BE2C (cell line): ENCODE results near the gene MEX3A.
"Not testable (repeated sequence)": the region's sequence is repeated elsewhere in the genome, so short reads cannot be mapped to it uniquely, and the experiment has no call there.

ENCODE experiments used
- DNase-seq: peaks from one replicate; pipeline ENCODE4 v3.0.0-alpha.2; 2020
- H3K27me3 ChIP-seq: fragments of 250-450 bp; sonication (Bioruptor Pico); 2 replicates; pipeline ENCODE4 v1.5.1; 2020; ENCODE audit warnings: mild to moderate bottlenecking
- H3K36me3 ChIP-seq: fragments of 250-450 bp; sonication (Bioruptor Pico); 2 replicates; pipeline ENCODE4 v1.5.1; 2020; ENCODE audit warnings: mild to moderate bottlenecking
- H3K4me1 ChIP-seq: fragments of 250-450 bp; sonication (Bioruptor Pico); 2 replicates; pipeline ENCODE4 v1.5.1; 2020
- H3K4me3 ChIP-seq: 2 replicates; pipeline ENCODE4 v1.5.1; 2011; ENCODE audit warnings: low read depth, low read length
- H3K9me3 ChIP-seq: fragments of 250-450 bp; sonication (Bioruptor Pico); 2 replicates; pipeline ENCODE4 v1.5.1; 2020
- TF ChIP-seq, protein P1 (sequence below): IDR thresholded peaks from 2 replicates; pipeline ENCODE4 v1.5.1; 2012; ENCODE audit warnings: mild to moderate bottlenecking, low read depth, low read length

The MEX3A gene

DNA sequence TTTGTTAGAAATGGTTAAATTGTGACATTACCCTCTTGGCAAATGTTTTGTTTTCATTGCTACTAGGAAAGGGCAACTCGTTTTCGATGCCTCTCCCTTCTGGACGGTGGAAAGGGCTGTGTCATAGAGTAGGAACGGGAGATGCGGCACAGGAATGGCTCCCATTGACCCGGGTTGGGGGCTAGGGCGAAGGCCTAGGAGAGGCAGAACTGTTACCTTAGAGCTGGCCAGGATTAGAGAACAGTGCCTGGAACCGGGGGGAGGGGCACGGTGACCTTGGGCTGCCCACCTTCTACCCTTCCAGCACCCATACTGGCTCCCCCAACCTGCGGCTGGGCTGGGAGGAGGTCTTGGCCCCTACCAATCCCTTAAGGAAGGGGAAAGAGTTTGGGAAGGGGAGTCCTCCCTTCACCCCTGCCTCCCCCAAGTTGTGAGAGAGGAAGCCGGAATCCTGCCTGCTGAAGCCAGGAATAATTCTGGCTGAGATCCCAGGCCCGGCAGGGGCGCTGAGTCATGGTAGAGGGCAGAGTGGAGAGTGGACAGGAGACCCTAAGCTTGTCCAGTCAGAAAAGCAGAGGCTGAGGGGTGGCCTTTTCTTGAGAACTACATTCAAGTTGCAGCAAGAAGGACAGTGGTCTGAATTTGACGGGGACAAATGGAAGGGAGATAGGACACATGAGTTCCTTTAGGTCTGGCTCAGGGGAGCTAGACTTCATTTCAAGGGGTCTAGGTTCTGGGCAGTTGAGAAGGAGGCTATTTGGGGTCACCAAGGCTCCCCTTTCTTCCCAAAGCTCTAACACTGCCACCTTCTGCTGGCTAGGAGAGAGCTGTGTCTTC, 40.5 kb upstream of the MEX3A start:
- TF ChIP-seq, protein P1, sequence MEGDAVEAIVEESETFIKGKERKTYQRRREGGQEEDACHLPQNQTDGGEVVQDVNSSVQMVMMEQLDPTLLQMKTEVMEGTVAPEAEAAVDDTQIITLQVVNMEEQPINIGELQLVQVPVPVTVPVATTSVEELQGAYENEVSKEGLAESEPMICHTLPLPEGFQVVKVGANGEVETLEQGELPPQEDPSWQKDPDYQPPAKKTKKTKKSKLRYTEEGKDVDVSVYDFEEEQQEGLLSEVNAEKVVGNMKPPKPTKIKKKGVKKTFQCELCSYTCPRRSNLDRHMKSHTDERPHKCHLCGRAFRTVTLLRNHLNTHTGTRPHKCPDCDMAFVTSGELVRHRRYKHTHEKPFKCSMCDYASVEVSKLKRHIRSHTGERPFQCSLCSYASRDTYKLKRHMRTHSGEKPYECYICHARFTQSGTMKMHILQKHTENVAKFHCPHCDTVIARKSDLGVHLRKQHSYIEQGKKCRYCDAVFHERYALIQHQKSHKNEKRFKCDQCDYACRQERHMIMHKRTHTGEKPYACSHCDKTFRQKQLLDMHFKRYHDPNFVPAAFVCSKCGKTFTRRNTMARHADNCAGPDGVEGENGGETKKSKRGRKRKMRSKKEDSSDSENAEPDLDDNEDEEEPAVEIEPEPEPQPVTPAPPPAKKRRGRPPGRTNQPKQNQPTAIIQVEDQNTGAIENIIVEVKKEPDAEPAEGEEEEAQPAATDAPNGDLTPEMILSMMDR, result no peak
- H3K36me3 ChIP-seq, result peaks cover 15% of the 10 kb centered on the region
- H3K4me3 ChIP-seq, result peak overlapping the region; percentile 8
- peaks cover 57% of the 10 kb centered on the region for H3K4me1 ChIP-seq
- no peaks in the 10 kb centered on the region for H3K27me3 ChIP-seq
- DNase-seq, result peak; percentile 66
- no peaks in the 10 kb centered on the region for H3K9me3 ChIP-seq

DNA sequence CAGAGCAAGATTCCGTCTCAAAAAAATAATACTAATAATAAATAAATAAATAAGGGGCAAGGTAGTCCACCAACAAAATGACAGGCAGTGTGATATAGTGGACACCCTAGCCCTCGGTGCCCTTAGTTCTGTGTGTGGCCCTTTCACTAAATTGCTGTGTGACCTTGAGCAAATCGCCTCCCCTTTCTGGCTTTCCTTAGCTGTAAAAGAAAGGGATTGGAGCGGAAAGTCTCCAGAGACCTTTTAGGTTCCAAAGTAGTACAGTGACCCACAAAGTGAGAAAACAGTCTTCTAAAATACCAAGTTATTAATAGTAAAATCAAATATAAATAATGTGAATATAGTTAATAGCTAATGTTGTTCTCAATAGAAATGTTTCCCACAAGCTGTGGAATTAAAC, 39.8 kb upstream of the MEX3A start:
- Histone ChIP-seq H3K4me3 (peak overlapping the region; percentile 8; the same call in 1 of the 2 replicates), H3K27me3 (no peaks in the 10 kb centered on the region), H3K4me1 (peaks cover 56% of the 10 kb centered on the region), H3K9me3 (no peaks in the 10 kb centered on the region), H3K36me3 (peaks cover 14% of the 10 kb centered on the region; the same call in 1 of the 2 replicates)
- TF ChIP-seq, protein P1, result no peak
- DNase-seq, result no peak

DNA sequence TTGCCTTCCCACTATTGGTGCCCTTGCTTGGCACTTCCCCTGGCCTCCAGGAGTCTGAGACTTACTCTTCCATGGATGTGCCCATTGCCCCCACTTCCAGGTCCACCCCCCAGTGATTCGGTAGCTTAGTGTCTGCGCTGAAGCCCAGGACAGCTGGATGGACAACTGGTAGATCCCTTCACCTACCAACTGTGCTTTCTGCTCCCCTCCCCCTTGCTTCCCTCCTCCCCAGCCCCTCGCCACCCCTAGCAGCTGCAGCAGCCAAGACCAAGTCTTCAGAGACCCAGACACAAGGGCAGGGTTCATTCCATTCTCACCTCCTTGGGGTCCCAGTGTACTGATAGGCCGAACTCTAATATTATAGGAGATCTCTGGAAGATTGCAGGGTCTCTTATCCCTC, 39.2 kb upstream of the MEX3A start:
- Histone ChIP-seq H3K36me3 (peaks cover 14% of the 10 kb centered on the region; the same call in 1 of the 2 replicates), H3K4me1 (peaks cover 50% of the 10 kb centered on the region), H3K9me3 (no peaks in the 10 kb centered on the region), H3K4me3 (no peak overlapping the region), H3K27me3 (no peaks in the 10 kb centered on the region)
- DNase-seq, result no peak
- TF ChIP-seq, protein P1, result no peak

DNA sequence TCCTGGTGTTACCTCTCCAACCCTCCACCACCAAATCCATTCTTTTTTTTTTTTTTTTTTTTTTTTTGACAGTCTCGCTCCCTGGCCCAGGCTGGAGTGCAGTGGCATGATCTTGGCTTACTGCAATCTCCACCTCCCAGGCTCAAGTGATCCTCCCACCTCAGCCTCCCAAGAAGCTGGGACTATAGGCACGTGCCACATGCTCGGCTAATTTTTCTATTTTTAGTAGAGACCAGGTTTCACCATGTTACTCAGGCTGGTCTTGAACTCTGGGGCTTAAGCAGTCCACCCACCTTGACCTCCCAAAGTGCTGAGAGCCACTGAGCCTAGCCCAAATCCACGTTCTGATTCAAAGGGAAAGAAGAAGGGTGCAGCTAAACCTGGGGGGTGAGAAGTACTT, 38.7 kb upstream of the MEX3A start:
- H3K27me3 ChIP-seq, DNase-seq, H3K9me3 ChIP-seq, H3K4me3 ChIP-seq: not testable (repeated sequence)
- H3K4me1 ChIP-seq, result peaks cover 50% of the 10 kb centered on the region
- peaks cover 14% of the 10 kb centered on the region; the same call in 1 of the 2 replicates for H3K36me3 ChIP-seq

DNA sequence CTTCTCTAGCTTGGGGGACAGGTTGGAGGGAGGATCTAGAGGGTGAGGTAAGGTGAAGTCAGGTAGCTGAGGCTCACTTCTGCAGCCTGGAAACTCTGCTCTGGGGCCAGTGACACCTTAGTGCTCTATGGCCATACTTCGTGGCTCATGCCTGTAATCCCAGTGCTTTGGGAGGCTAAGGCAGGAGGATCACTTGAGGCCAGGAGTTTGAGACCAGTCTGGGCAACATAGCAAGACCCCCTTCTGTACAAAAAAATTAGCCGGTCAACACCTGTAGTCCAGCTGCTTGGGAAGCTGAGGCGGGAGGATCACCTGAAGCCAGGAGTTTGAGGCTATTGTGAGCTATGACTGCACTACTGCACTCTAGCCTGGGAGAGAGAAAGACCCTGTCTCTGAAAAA, 38.1 kb upstream of the MEX3A start:
- no peak for DNase-seq
- TF ChIP-seq, protein P1, result no peak
- Histone ChIP-seq H3K4me3 (no peak overlapping the region), H3K36me3 (peaks cover 14% of the 10 kb centered on the region; the same call in 1 of the 2 replicates), H3K9me3 (no peaks in the 10 kb centered on the region), H3K27me3 (no peaks in the 10 kb centered on the region), H3K4me1 (peaks cover 46% of the 10 kb centered on the region)

DNA sequence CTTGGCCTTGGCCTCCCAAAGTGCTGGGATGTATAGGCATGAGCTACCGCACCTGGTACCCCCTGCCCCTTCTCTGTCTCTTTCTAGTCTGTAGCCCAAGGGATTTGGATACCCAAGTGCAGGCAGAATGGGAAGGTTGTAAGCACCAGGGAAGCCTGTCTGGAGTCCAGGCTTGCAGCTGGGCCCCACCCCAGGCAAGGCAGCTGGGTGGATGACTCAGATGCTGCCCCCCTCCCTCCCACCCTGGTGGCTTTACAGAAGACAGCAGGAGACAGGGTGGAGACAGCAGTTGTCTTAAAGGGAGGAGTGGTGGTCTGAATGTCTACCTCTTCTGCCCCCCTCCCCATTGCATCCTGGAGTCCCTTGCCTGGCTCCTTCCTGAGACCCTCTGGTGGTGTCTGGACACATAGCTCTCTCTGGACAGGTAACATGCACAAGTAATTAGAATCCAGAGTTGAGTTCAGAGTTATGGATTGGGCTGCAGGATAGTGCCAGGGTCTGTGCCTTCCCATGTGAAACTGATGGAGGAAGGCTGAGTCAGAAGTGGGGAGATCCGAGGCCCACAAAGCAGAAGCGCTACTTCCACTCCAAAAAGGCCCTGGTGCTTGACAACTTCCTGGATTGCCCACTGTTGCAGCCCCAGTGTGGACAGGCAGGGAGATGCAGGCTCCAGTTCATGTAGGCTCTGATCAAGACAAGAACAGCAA, 37.4 kb upstream of the MEX3A start:
- Histone ChIP-seq H3K27me3 (no peaks in the 10 kb centered on the region), H3K4me3 (no peak overlapping the region), H3K9me3 (no peaks in the 10 kb centered on the region), H3K4me1 (peaks cover 39% of the 10 kb centered on the region), H3K36me3 (peaks cover 14% of the 10 kb centered on the region; the same call in 1 of the 2 replicates)
- TF ChIP-seq, protein P1, result no peak
- DNase-seq, result peak; percentile 69
